Small intestine (tissue), 7 donors: ENCODE data around the gene GAL. TPM values are rescaled to one million over a fixed set of nuclear protein-coding genes. Genes with fewer than 3 reads are reported as not detected.

Source experiments
- DNase-seq, 2 donors: peaks; one replicate each; pipeline versions ENCODE4 v3.0.0 to v3.0.0-alpha.2; 2013
- FAIRE-seq: peaks from 2 replicates; lab custom pipeline; 2012; peaks lifted over from hg19 to GRCh38; lab: Jason Lieb, UNC
- H3K27ac ChIP-seq, 3 donors: one replicate each; pipeline ENCODE4 v1.5.1; 2013; ENCODE audit warnings: low read length in 2 of 3, mild to moderate bottlenecking in 2 of 3, control low read depth in 1 of 3, inconsistent platforms in 1 of 3, low read depth in 1 of 3, moderate library complexity in 1 of 3
- H3K27me3 ChIP-seq, 3 donors: one replicate each; pipeline ENCODE4 v1.6.1; 2013; ENCODE audit warnings: low read length in 3 of 3, inconsistent platforms in 1 of 3; ENCODE audit not compliant: control insufficient read depth in 3 of 3, insufficient read depth in 3 of 3
- H3K36me3 ChIP-seq, 3 donors: one replicate each; pipeline ENCODE4 v1.6.1; 2013; ENCODE audit warnings: low read length in 3 of 3, inconsistent platforms in 1 of 3, low read depth in 1 of 3, mild to moderate bottlenecking in 1 of 3, moderate library complexity in 1 of 3; ENCODE audit not compliant: control insufficient read depth in 3 of 3, insufficient read depth in 2 of 3
- H3K4me1 ChIP-seq, 3 donors: one replicate each; pipeline ENCODE4 v1.6.1; 2013; ENCODE audit warnings: low read length in 2 of 3, inconsistent platforms in 1 of 3, low read depth in 1 of 3, mild to moderate bottlenecking in 1 of 3, moderate library complexity in 1 of 3; ENCODE audit not compliant: control insufficient read depth in 3 of 3, insufficient read depth in 2 of 3
- H3K4me3 ChIP-seq, 3 donors: one replicate each; pipeline ENCODE4 v1.5.1; 2013; ENCODE audit warnings: low read length in 3 of 3, control low read depth in 1 of 3, inconsistent platforms in 1 of 3, low read depth in 1 of 3, mild to moderate bottlenecking in 1 of 3, moderate library complexity in 1 of 3
- H3K9me3 ChIP-seq, 2 donors: one replicate each; pipeline ENCODE4 v1.6.1; 2013; ENCODE audit warnings: low read depth in 1 of 2, low read length in 1 of 2; ENCODE audit not compliant: control insufficient read depth in 2 of 2, insufficient read depth in 1 of 2
- WGBS, 3 donors: extraction: QIAGEN DNeasy Blood & Tissue Kit; methylation state at CpG; one replicate each; pipeline ENCODE4 v1.1.7; 2013; 5-methylcytosine and 5-hydroxymethylcytosine counted together
- polyA plus RNA-seq, 4 donors: library from polyadenylated mRNA; stranded (reverse) in 3 of 4; unstranded in 1 of 4; fragments of 200-250 nt in 3 of 4; fragments of 120-200 nt in 1 of 4; gene quantifications; one replicate each; pipeline versions ENCODE4 v1.2.1 to v1.2.3, GENCODE V29; 2013
- donor health status: healthy with polysubstance abuse.
- donor health status: control.
- donor health status: control.
- donor health status: Bipolar disorder and iron deficiency.
- donor health status: healthy.

GAL gene
- polyA plus RNA-seq, 4 donors: 3.8 to 11.9 TPM; not detected in 2

- DNase-seq: no peak
- Histone ChIP-seq H3K27ac (no peak overlapping the region), H3K4me1 (no peaks in the 10 kb centered on the region), H3K36me3 (no peaks in the 10 kb centered on the region), H3K4me3 (no peak overlapping the region), H3K9me3 (peaks cover 0 to 6% of the 10 kb centered on the region in 2 donors), H3K27me3 (no peaks in the 10 kb centered on the region)
- WGBS, 3 donors: 69 to 84% (median 74%) methylated on average over 15 of the region's 15 CpGs
- FAIRE-seq: no peak
These were observed 23.3 kb upstream of the GAL start for GRCh38 chr11:68661014-68661413.

GRCh38 chr11:68661697-68662603 is 22.4 kb upstream of the GAL start:
- no peaks in the 10 kb centered on the region for H3K4me1 ChIP-seq
- FAIRE-seq (no peak), DNase-seq (no peak)
- WGBS, 3 donors: 73 to 85% (median 78%) methylated on average over 16 to 18 of the region's 18 CpGs
- no peaks in the 10 kb centered on the region for H3K36me3 ChIP-seq
- H3K27me3 ChIP-seq: no peaks in the 10 kb centered on the region
- H3K9me3 ChIP-seq: peaks cover 0 to 2% of the 10 kb centered on the region in 2 donors
- H3K4me3 ChIP-seq: no peak overlapping the region
- no peak overlapping the region for H3K27ac ChIP-seq

- no peak overlapping the region for H3K27ac ChIP-seq
- no peaks in the 10 kb centered on the region for H3K4me1 ChIP-seq
- no peaks in the 10 kb centered on the region for H3K36me3 ChIP-seq
- no peaks in the 10 kb centered on the region for H3K9me3 ChIP-seq
- FAIRE-seq: no peak
- H3K4me3 ChIP-seq: no peak overlapping the region
- H3K27me3 ChIP-seq: no peaks in the 10 kb centered on the region
- 78 to 87% (median 83%) methylated on average over 18 of the region's 18 CpGs for WGBS, 3 donors
- no peak for DNase-seq
These were observed 20.8 kb upstream of the GAL start for GRCh38 chr11:68663482-68664010.

GRCh38 chr11:68664141-68664540 is 20.2 kb upstream of the GAL start:
- WGBS, 3 donors: 75 to 81% (median 80%) methylated on average over 9 of the region's 9 CpGs
- Histone ChIP-seq H3K27ac (no peak overlapping the region), H3K9me3 (no peaks in the 10 kb centered on the region), H3K4me1 (no peaks in the 10 kb centered on the region), H3K27me3 (no peaks in the 10 kb centered on the region), H3K4me3 (no peak overlapping the region), H3K36me3 (no peaks in the 10 kb centered on the region)
- no peak for DNase-seq
- FAIRE-seq: no peak

GRCh38 chr11:68664906-68665305 is 19.4 kb upstream of the GAL start:
- Histone ChIP-seq H3K4me3 (no peak overlapping the region), H3K27ac (no peak overlapping the region), H3K4me1 (no peaks in the 10 kb centered on the region), H3K36me3 (no peaks in the 10 kb centered on the region), H3K9me3 (no peaks in the 10 kb centered on the region), H3K27me3 (no peaks in the 10 kb centered on the region)
- FAIRE-seq (no peak), DNase-seq (no peak)
- 87 to 91% (median 88%) methylated on average over 7 of the region's 7 CpGs for WGBS, 3 donors

- Histone ChIP-seq H3K27me3 (no peaks in the 10 kb centered on the region), H3K27ac (no peak overlapping the region), H3K4me1 (no peaks in the 10 kb centered on the region), H3K36me3 (no peaks in the 10 kb centered on the region), H3K9me3 (no peaks in the 10 kb centered on the region), H3K4me3 (no peak overlapping the region)
- 89 to 91% (median 90%) methylated on average over 16 of the region's 16 CpGs for WGBS, 3 donors
- FAIRE-seq: no peak
- no peak for DNase-seq
These were observed 18.9 kb upstream of the GAL start for GRCh38 chr11:68665436-68665835.

GRCh38 chr11:68666849-68667248 is 17.5 kb upstream of the GAL start:
- Histone ChIP-seq H3K36me3 (no peaks in the 10 kb centered on the region), H3K9me3 (no peaks in the 10 kb centered on the region), H3K27me3 (no peaks in the 10 kb centered on the region), H3K4me3 (no peak overlapping the region), H3K4me1 (no peaks in the 10 kb centered on the region), H3K27ac (no peak overlapping the region)
- FAIRE-seq (no peak), DNase-seq (no peak)
- WGBS, 3 donors: 53 to 83% (median 78%) methylated on average over 9 to 15 of the region's 15 CpGs

GRCh38 chr11:68667511-68668500 is 16.5 kb upstream of the GAL start:
- no peak overlapping the region for H3K4me3 ChIP-seq
- no peaks in the 10 kb centered on the region for H3K27me3 ChIP-seq
- 37 to 69% (median 43%) methylated on average over 19 to 21 of the region's 21 CpGs for WGBS, 3 donors
- no peaks in the 10 kb centered on the region for H3K36me3 ChIP-seq
- FAIRE-seq (no peak), DNase-seq (peak in 1 of 2 donors; percentile 45)
- H3K9me3 ChIP-seq: no peaks in the 10 kb centered on the region
- H3K27ac ChIP-seq: no peak overlapping the region
- H3K4me1 ChIP-seq: no peaks in the 10 kb centered on the region
